Fibroblast of pulmonary artery (primary cell): Measurements from ENCODE around the gene SLC5A3.

Source experiments
- DNase-seq: peaks from one replicate; pipeline ENCODE4 v3.0.0-alpha.2; 2010; ENCODE audit warnings: low read depth
- H3K4me3 ChIP-seq: replicated peaks from 2 replicates; pipeline ENCODE4 v1.5.1; 2011; ENCODE audit warnings: low read depth, mild to moderate bottlenecking, control low read depth, low read length, moderate library complexity
- CTCF ChIP-seq: IDR thresholded peaks from 2 replicates; pipeline ENCODE4 v1.5.1; 2011; ENCODE audit warnings: mild to moderate bottlenecking, control low read depth, low read length, inconsistent platforms; ENCODE audit errors: missing control alignments

The SLC5A3 gene

DNA sequence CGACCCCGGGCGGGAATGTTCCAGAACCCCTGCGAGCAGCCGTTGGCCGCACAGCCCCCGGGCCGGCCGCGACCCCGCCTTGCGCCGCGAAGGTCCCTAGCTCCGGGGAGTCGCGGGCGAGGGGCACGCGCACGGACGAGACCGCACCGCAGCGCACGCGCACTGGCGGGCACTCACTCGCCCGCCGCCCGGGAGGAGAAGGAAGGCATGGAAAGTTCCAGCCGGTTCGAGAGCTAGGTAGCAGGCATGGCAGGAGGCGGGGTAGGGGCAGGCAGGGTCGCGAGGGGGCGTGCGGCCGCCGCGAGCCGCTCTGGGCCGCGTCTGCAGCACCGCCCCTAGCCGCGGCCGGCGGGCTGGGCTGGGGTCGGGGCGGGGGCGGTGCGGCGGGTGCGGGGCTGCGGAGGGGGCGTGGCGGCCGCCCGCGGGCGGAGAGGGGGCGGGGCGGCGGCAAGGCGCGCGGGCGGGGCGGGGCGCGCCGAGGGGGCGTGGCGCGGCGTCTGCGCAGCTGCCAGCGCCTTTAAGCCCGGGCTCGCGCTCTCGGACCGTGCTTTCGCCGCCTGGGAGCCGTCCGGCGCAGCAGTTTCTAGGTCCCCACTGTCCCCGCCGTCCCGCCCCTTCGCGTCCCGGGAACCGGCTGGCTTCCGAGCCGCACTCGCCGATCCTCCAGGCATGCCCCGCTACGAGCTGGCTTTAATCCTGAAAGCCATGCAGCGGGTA lies at the start of gene SLC5A3, which contains the start of gene MRPS6:
Gene SLC5A3, plus strand, starts transcription at position 547 of the 717 bp plus-strand sequence. CDS start 21,621 bp downstream, outside the sequence.
Gene MRPS6, plus strand, starts transcription at position 547 of the 717 bp plus-strand sequence. Its CDS starts 123 bp downstream, at position 670.
- no peak for TF ChIP-seq CTCF
- H3K4me3 ChIP-seq = peak within 1 kb of the TSS; percentile 73
- DNase-seq = peak; percentile 85

- H3K4me3 ChIP-seq = no peak overlapping the region
- TF ChIP-seq CTCF = no peak
- no peak for DNase-seq
Measured at GRCh38 chr21:34023691-34024373, 49.5 kb upstream of the SLC5A3 start.

DNA sequence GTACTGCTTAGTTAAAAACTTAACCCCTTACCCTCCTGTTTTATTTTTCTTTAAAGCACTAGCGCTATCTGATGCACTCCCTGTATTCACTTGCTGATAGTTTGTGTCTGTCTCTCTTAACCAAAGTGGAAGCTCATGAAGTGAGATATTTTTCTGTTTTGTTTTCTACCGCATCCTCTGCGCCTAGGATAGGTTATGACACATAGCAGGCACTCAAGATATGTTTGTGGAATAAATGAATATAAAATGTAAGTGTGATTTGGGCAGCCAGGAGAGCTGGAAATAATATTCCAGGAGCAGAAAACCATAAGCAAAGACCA lies 49.0 kb upstream of the SLC5A3 start:
- DNase-seq = no peak
- H3K4me3 ChIP-seq = no peak overlapping the region
- no peak for TF ChIP-seq CTCF

DNA sequence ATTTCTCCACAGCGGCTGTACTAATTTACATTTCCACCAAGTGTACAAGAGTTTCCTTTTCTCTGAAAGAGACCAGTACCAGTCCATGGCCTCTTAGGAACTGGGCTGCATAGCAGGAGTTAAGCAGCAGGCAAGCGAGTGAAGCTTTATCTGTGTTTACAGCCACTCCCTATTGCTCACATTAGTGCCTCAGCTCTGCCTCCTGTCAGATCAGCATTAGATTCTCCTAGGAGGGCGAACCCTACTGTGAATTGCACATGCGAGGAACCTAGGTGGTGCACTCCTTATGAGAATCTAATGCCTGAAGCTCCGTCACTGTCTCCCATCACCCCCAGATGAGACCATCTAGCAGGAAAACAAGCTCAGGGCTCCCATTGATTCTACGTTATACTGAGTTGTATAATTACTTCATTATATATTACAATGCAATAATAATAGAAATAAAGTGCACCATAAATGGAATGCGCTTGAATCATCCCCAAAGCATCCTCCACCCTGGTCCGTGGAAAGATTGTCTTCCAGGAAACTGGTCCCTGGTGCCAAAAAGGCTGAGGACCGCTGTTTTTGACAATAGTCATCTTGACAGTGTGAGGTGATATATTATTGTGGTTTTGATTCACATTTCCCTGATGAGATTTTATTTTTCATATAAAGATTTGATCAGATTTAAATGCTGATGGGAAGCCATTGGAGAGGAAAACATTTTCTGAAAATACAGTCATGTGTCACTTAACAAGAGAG lies 45.5 kb upstream of the SLC5A3 start:
- H3K4me3 ChIP-seq = no peak overlapping the region
- no peak for TF ChIP-seq CTCF
- no peak for DNase-seq

DNA sequence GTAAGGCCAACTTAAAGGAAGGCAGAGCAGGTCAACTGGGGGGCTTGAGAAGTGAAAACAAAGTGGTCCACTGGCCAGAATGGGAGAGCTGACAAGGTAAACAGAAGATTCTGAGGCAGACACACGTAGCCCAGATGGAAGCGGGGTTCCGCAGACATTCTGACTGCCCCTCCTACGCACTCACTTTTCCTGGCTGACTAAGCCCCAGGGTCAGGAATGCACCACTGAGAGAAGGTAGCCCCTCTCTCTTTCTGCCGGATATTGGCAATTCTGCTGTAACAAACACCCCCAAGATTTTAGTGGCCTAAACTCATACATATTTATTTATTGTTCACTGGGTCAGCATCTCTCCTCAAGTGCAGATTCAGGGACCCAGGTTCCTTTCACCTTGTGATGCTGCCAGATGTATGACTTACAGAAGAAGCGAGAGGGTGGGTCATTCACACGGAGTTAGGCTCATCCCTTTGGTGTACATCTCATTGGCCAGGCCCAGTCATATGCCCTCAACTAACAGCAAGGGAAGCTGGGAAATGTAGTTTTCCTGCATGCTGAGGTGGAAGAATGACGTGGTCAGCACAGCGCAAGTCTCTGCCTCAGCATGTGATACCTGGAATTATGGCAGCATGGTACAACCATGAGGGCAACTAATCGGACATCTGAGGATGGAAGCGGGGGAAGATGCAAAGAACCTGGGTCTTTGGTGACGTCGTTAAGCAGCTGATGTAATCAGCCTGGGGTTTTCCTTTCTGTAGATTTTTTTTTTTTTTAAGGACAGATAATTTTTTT lies 43.4 kb upstream of the SLC5A3 start:
- TF ChIP-seq CTCF = no peak
- DNase-seq = peak; percentile 86
- H3K4me3 ChIP-seq = peak overlapping the region; percentile 21

DNA sequence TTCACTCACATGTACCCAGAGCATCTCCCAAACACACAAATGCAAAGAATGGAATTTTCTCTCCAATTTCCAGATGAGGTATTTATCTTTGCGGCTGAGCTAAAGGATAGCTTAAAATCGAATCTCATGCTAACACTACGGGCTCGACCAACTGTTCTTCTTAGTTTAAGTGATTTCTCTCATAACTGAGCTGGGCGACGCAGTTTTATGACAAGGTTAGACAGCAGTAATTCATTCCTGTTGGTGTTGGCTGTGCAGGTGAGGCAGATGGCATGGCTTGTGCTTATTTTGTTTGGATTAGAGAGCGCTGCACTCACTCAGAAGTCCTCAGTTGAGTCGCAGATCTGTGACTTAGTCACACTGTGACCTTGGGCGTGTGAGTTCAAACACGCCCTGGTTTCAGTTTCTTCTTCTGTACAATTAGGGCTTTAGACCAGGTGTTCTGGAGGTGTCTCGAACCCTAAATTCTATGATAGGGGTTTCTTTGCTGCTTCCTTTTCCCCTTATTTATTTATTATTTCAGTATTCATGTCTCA lies 41.5 kb upstream of the SLC5A3 start:
- TF ChIP-seq CTCF = no peak
- DNase-seq = no peak
- H3K4me3 ChIP-seq = no peak overlapping the region
